Measurements from ENCODE around the gene RPTOR. TPM values are rescaled to one million over a fixed set of nuclear protein-coding genes. Genes with fewer than 3 reads are reported as not detected.

The RPTOR gene
- total RNA-seq, 3 donors from 2014 or later = 21.4 to 27.5 (median 23.6) TPM

GRCh38 chr17:80786470-80786869 lies 241.8 kb downstream of the RPTOR start:
- Histone ChIP-seq H3K27me3 (no peaks in the 10 kb centered on the region), H3K36me3 (no peaks in the 10 kb centered on the region), H3K9me3 (no peaks in the 10 kb centered on the region), H3K4me1 (no peaks in the 10 kb centered on the region), H3K27ac (no peak overlapping the region), H3K4me3 (no peak overlapping the region)
- peak in 1 of 2 donors; percentile 25 for DNase-seq (ENCODE audit: low spot score in 2 of 2)
- intact Hi-C loops (cut with DNase I; ENCODE audit: low total_unique reads) = no loop called here
- TF ChIP-seq POLR2AphosphoS5 (IDR thresholded peaks at IDR 0.05) (no peak), POLR2A (IDR thresholded peaks at IDR 0.05) (no peak)
- TF ChIP-seq, protein P1, sequence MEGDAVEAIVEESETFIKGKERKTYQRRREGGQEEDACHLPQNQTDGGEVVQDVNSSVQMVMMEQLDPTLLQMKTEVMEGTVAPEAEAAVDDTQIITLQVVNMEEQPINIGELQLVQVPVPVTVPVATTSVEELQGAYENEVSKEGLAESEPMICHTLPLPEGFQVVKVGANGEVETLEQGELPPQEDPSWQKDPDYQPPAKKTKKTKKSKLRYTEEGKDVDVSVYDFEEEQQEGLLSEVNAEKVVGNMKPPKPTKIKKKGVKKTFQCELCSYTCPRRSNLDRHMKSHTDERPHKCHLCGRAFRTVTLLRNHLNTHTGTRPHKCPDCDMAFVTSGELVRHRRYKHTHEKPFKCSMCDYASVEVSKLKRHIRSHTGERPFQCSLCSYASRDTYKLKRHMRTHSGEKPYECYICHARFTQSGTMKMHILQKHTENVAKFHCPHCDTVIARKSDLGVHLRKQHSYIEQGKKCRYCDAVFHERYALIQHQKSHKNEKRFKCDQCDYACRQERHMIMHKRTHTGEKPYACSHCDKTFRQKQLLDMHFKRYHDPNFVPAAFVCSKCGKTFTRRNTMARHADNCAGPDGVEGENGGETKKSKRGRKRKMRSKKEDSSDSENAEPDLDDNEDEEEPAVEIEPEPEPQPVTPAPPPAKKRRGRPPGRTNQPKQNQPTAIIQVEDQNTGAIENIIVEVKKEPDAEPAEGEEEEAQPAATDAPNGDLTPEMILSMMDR (IDR thresholded peaks at IDR 0.05) = no peak

DNA sequence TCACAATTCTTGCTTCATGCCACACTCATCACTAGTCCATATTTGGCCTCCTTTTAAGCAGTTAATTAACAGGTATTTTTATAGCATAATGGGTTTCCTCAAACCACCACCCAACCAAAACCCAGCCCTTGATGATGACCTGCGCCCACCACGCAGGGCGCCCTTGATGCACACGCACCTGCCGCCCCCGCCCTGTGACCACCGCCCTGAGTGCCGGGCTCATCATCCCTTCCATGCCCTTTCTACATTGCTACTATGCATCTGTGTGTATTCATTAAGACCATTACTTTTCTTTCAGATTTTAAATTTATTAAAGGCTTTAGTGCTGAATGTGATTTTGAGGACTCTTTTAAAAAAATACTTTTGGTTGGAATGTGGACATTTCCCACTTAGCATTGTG lies 242.2 kb downstream of the RPTOR start:
- no peak for DNase-seq (ENCODE audit: low spot score in 2 of 2)
- intact Hi-C loops (cut with DNase I; ENCODE audit: low total_unique reads) = no loop called here
- no peak for TF ChIP-seq POLR2AphosphoS5 (IDR thresholded peaks at IDR 0.05)
- TF ChIP-seq, protein P1 (IDR thresholded peaks at IDR 0.05) = no peak
- no peak for TF ChIP-seq POLR2A (IDR thresholded peaks at IDR 0.05)
- no peaks in the 10 kb centered on the region for H3K36me3 ChIP-seq
- no peak overlapping the region for H3K4me3 ChIP-seq
- no peak overlapping the region for H3K27ac ChIP-seq
- H3K27me3 ChIP-seq = no peaks in the 10 kb centered on the region
- H3K4me1 ChIP-seq = no peaks in the 10 kb centered on the region
- H3K9me3 ChIP-seq = no peaks in the 10 kb centered on the region

DNA sequence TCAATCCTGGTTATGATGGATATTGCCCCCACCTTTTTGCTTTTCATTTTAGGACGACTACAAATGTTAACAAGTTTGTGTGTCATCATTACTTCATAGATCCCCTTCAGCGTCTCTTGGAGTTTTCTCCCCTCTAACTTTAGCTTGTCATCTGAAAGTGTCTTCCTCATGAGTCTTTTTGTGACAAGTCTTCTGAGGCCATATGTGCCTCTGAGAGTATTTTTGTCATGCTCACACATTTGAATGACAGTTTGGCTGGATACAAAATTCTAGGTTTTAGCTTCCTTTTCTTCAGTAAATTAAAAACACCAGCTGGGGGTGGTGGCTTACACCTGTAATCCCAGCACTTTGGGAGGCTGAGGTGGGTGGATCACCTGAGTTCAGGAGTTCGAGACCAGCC lies 243.2 kb downstream of the RPTOR start:
- H3K4me1 ChIP-seq = no peaks in the 10 kb centered on the region
- no peak for DNase-seq (ENCODE audit: low spot score in 2 of 2)
- TF ChIP-seq POLR2A (IDR thresholded peaks at IDR 0.05) (no peak), POLR2AphosphoS5 (IDR thresholded peaks at IDR 0.05) (no peak)
- TF ChIP-seq, protein P1 (IDR thresholded peaks at IDR 0.05) = no peak
- H3K4me3 ChIP-seq = no peak overlapping the region
- H3K9me3 ChIP-seq = no peaks in the 10 kb centered on the region
- no peaks in the 10 kb centered on the region for H3K36me3 ChIP-seq
- no peak overlapping the region for H3K27ac ChIP-seq
- intact Hi-C loops (cut with DNase I; ENCODE audit: low total_unique reads) = no loop called here
- no peaks in the 10 kb centered on the region for H3K27me3 ChIP-seq

- Histone ChIP-seq H3K9me3 (no peaks in the 10 kb centered on the region), H3K27me3 (no peaks in the 10 kb centered on the region), H3K4me3 (peak overlapping the region in 1 of 3 donors; percentile 19), H3K27ac (peak overlapping the region; percentile 33 to 82), H3K4me1 (no peaks in the 10 kb centered on the region), H3K36me3 (no peaks in the 10 kb centered on the region)
- intact Hi-C loops (cut with DNase I; ENCODE audit: low total_unique reads) = no loop called here
- peak in 1 of 2 donors; percentile 14 for DNase-seq (ENCODE audit: low spot score in 2 of 2)
- TF ChIP-seq POLR2AphosphoS5 (IDR thresholded peaks at IDR 0.05) (peak in 2 of 3 donors; percentile 47 to 63), POLR2A (IDR thresholded peaks at IDR 0.05) (no peak)
Observed at GRCh38 chr17:80789356-80789902, 244.8 kb downstream of the RPTOR start.

GRCh38 chr17:80790021-80790765 lies 245.6 kb downstream of the RPTOR start:
- H3K9me3 ChIP-seq = no peaks in the 10 kb centered on the region
- no peaks in the 10 kb centered on the region for H3K36me3 ChIP-seq
- no peak overlapping the region for H3K4me3 ChIP-seq
- DNase-seq (ENCODE audit: low spot score in 2 of 2) = peak in 1 of 2 donors; percentile 42
- intact Hi-C loops (cut with DNase I; ENCODE audit: low total_unique reads) = no loop called here
- peak overlapping the region; percentile 33 to 82 for H3K27ac ChIP-seq
- H3K27me3 ChIP-seq = no peaks in the 10 kb centered on the region
- no peak for TF ChIP-seq POLR2AphosphoS5 (IDR thresholded peaks at IDR 0.05)
- TF ChIP-seq, protein P1 (IDR thresholded peaks at IDR 0.05) = no peak
- TF ChIP-seq POLR2A (IDR thresholded peaks at IDR 0.05) = no peak
- H3K4me1 ChIP-seq = no peaks in the 10 kb centered on the region
